ENCODE measurements around the gene SLC43A1. TPM values are rescaled to one million over a fixed set of nuclear protein-coding genes. Genes with fewer than 3 reads are reported as not detected.

SLC43A1 gene
- total RNA-seq, 4 donors from 2014 or later = 7.4 to 35.1 (median 15.8) TPM

GRCh38 chr11:57497303-57498247 is 17.9 kb downstream of the SLC43A1 start:
- no peak for ATAC-seq
- H3K27ac ChIP-seq = peak overlapping the region in 3 of 4 donors; percentile 3 to 92 (median 87)

GRCh38 chr11:57496109-57496820 is 19.2 kb downstream of the SLC43A1 start:
- Histone ChIP-seq H3K27ac (peak overlapping the region in 2 of 4 donors; percentile 33 to 80), H3K9me3 (no peaks in the 10 kb centered on the region), H3K4me1 (peaks cover 40 to 44% of the 10 kb centered on the region in 2 donors), H3K4me3 (no peak overlapping the region), H3K36me3 (no peaks in the 10 kb centered on the region), H3K27me3 (no peaks in the 10 kb centered on the region)
- TF ChIP-seq CTCF (IDR thresholded peaks at IDR 0.05 in 4 of 5, conservative IDR thresholded peaks at IDR 0.05 in 1 of 5) = no peak
- no peak for TF ChIP-seq POLR2A (IDR thresholded peaks at IDR 0.05)
- no peak for ATAC-seq
- DNase-seq = no peak
- intact Hi-C loops (cut with DNase I; ENCODE audit: low total_unique reads) (no loop called here), in situ Hi-C loops (cut with MboI; ENCODE audit: low sequenced_read_pairs in 4 of 4) (loop anchor here in 2 of 4 donors (10.0 to 25.0 kb wide), 2 partner anchors 159 to 171 kb away; partner anchors contain the start of genes P2RX3 (in 1 of the 2), SSRP1 (in 1 of the 2) and TNKS1BP1 (in 1 of the 2))

More at GRCh38 chr11:57497303-57498247, 17.9 kb downstream of the SLC43A1 start:
- TF ChIP-seq CTCF (IDR thresholded peaks at IDR 0.05 in 4 of 5, conservative IDR thresholded peaks at IDR 0.05 in 1 of 5) (no peak), POLR2A (IDR thresholded peaks at IDR 0.05) (no peak)
- in situ Hi-C loops (cut with MboI; ENCODE audit: low sequenced_read_pairs in 4 of 4) (loop anchor here in 2 of 4 donors (10.0 to 25.0 kb wide), 2 partner anchors 160 to 173 kb away; partner anchors contain the start of genes P2RX3 (in 1 of the 2), SSRP1 (in 1 of the 2) and TNKS1BP1 (in 1 of the 2)), intact Hi-C loops (cut with DNase I; ENCODE audit: low total_unique reads) (no loop called here)
- H3K9me3 ChIP-seq = no peaks in the 10 kb centered on the region
- H3K4me3 ChIP-seq = no peak overlapping the region
- H3K27me3 ChIP-seq = no peaks in the 10 kb centered on the region
- peaks cover 42 to 50% of the 10 kb centered on the region in 2 donors for H3K4me1 ChIP-seq
- H3K36me3 ChIP-seq = no peaks in the 10 kb centered on the region
- no peak for DNase-seq

- in situ Hi-C loops (cut with MboI; ENCODE audit: low sequenced_read_pairs in 4 of 4) (loop anchor here (5.0 to 25.0 kb wide), 3 partner anchors 33 to 169 kb away; partner anchors contain the start of genes P2RX3 (in 1 of the 4), SSRP1 (in 1 of the 4) and TNKS1BP1 (in 1 of the 4)), intact Hi-C loops (cut with DNase I; ENCODE audit: low total_unique reads) (loop anchor here (1.0 kb wide), 1 partner anchor 32 kb away; no protein-coding TSS in a partner anchor)
- Histone ChIP-seq H3K27ac (peak overlapping the region; percentile 72 to 80 (median 77)), H3K36me3 (peaks cover 0 to 13% of the 10 kb centered on the region in 2 donors), H3K27me3 (no peaks in the 10 kb centered on the region), H3K4me1 (peaks cover 20 to 25% of the 10 kb centered on the region in 2 donors), H3K4me3 (no peak overlapping the region), H3K9me3 (no peaks in the 10 kb centered on the region)
- DNase-seq (peak; percentile 45 to 80), ATAC-seq (peak; percentile 74 to 82)
- peak; percentile 88 to 96 (median 92) for TF ChIP-seq CTCF (IDR thresholded peaks at IDR 0.05 in 4 of 5, conservative IDR thresholded peaks at IDR 0.05 in 1 of 5)
- TF ChIP-seq POLR2A (IDR thresholded peaks at IDR 0.05) = no peak
Measured at GRCh38 chr11:57493507-57494503, 21.7 kb downstream of the SLC43A1 start.
